GM23338 (cell line): ENCODE measurements around the gene CMTM2. TPM values are rescaled to one million over a fixed set of nuclear protein-coding genes. Genes with fewer than 3 reads are reported as not detected.

Experiments used
- ATAC-seq: fragments of 200-7000 bp; cut with Tn5 transposase; 3 replicates; pipeline ENCODE4 v1.9.1; 2020
- DNase-seq: peaks from one replicate; pipeline ENCODE4 v3.0.0-alpha.2; 2015; ENCODE audit warnings: low spot score
- H2AFZ ChIP-seq: fragments of 200-600 bp; sonication (generic); 2 replicates; pipeline ENCODE4 v1.8.0; 2016; ENCODE audit warnings: antibody characterized with exemption, mild to moderate bottlenecking, moderate library complexity
- H3F3A ChIP-seq: fragments of 200-600 bp; sonication (generic); replicated peaks from 2 replicates; pipeline ENCODE4 v1.8.0; 2017; ENCODE audit warnings: antibody characterized with exemption, mixed run types, low read depth
- H3K27ac ChIP-seq: fragments of 200-600 bp; sonication (generic); 2 replicates; pipeline ENCODE4 v1.6.1; 2016; ENCODE audit warnings: low read depth
- H3K27me3 ChIP-seq: fragments of 200-600 bp; sonication (generic); 2 replicates; pipeline ENCODE4 v1.8.0; 2016; ENCODE audit warnings: mild to moderate bottlenecking, mixed run types, moderate library complexity; ENCODE audit not compliant: insufficient read depth
- H3K36me3 ChIP-seq: fragments of 200-600 bp; sonication (generic); 2 replicates; pipeline ENCODE4 v1.8.0; 2016; ENCODE audit warnings: mild to moderate bottlenecking; ENCODE audit not compliant: insufficient read depth
- H3K4me1 ChIP-seq: fragments of 200-600 bp; sonication (generic); 2 replicates; pipeline ENCODE4 v1.8.0; 2016; ENCODE audit warnings: mild to moderate bottlenecking, moderate library complexity; ENCODE audit not compliant: insufficient read depth
- H3K4me2 ChIP-seq: fragments of 200-600 bp; sonication (generic); 2 replicates; pipeline ENCODE4 v1.7.1; 2017; ENCODE audit warnings: mixed run types
- H3K4me3 ChIP-seq: fragments of 200-600 bp; sonication (generic); 2 replicates; pipeline ENCODE4 v1.6.1; 2016; ENCODE audit warnings: mixed run types
- H3K79me2 ChIP-seq: fragments of 200-600 bp; sonication (generic); replicated peaks from 2 replicates; pipeline ENCODE4 v1.8.0; 2017; ENCODE audit warnings: mild to moderate bottlenecking; ENCODE audit not compliant: insufficient read depth
- H3K9me2 ChIP-seq: fragments of 200-600 bp; sonication (generic); 2 replicates; pipeline ENCODE4 v1.8.0; 2017; ENCODE audit not compliant: insufficient read depth
- H4K20me1 ChIP-seq: fragments of 200-600 bp; sonication (generic); replicated peaks from 2 replicates; pipeline ENCODE4 v1.8.0; 2017; ENCODE audit warnings: mild to moderate bottlenecking; ENCODE audit not compliant: insufficient read depth
- H3K27ac Mint-ChIP-seq: 2 replicates; pipeline ENCODE4 v1.8.0; 2020; ENCODE audit warnings: inconsistent platforms, mild to moderate bottlenecking, moderate library complexity, mixed read lengths
- H3K27me3 Mint-ChIP-seq: 3 replicates; pipeline ENCODE4 v1.8.0; 2022; ENCODE audit warnings: low read depth, mild to moderate bottlenecking, moderate library complexity, mixed read lengths, inconsistent platforms; ENCODE audit not compliant: insufficient read depth, poor library complexity
- H3K36me3 Mint-ChIP-seq: 3 replicates; pipeline ENCODE4 v1.8.0; 2021; ENCODE audit warnings: low read depth, mild to moderate bottlenecking, inconsistent platforms, moderate library complexity, mixed read lengths
- H3K4me1 Mint-ChIP-seq: 3 replicates; pipeline ENCODE4 v1.8.0; 2020; ENCODE audit warnings: mild to moderate bottlenecking, inconsistent platforms, mixed read lengths
- H3K4me3 Mint-ChIP-seq: 3 replicates; pipeline ENCODE4 v1.8.0; 2021; ENCODE audit warnings: moderate library complexity, mild to moderate bottlenecking, inconsistent platforms, mixed read lengths
- H3K9me3 Mint-ChIP-seq: 3 replicates; pipeline ENCODE4 v1.8.0; 2020; ENCODE audit warnings: moderate library complexity, mild to moderate bottlenecking, inconsistent platforms, mixed read lengths
- CREB1 ChIP-seq: fragments of 250-450 bp; sonication (Bioruptor Pico); IDR thresholded peaks from 2 replicates; pipeline ENCODE4 v1.5.0; 2020; ENCODE audit warnings: low read depth, mild to moderate bottlenecking, moderate library complexity
- CTCF ChIP-seq, 2 experiments: fragments of 200-600 bp in 1 of 2; sonication (generic) in 1 of 2; conservative IDR thresholded peaks; 2 replicates each; pipeline versions ENCODE4 v1.5.1 to v1.6.1; 2016 to 2017; ENCODE audit warnings: antibody characterized with exemption in 2 of 2, low read depth in 2 of 2, mild to moderate bottlenecking in 2 of 2, moderate library complexity in 1 of 2
- ETS1 ChIP-seq: IDR thresholded peaks from 2 replicates; pipeline ENCODE4 v1.6.1; 2016; ENCODE audit warnings: antibody characterized with exemption
- EZH2 ChIP-seq: fragments of 200-600 bp; sonication (generic); IDR thresholded peaks from one replicate; pipeline ENCODE4 v1.8.0; 2017; ENCODE audit warnings: antibody characterized with exemption, mild to moderate bottlenecking, low read depth; ENCODE audit not compliant: unreplicated experiment
- EZH2phosphoT487 ChIP-seq: fragments of 200-600 bp; sonication (generic); IDR thresholded peaks from one replicate; pipeline ENCODE4 v1.8.1; 2018; ENCODE audit warnings: antibody characterized with exemption; ENCODE audit not compliant: unreplicated experiment
- JUNB ChIP-seq: IDR thresholded peaks from one replicate; pipeline ENCODE4 v1.6.1; 2016; ENCODE audit warnings: antibody characterized with exemption; ENCODE audit not compliant: unreplicated experiment
- NANOG ChIP-seq: IDR thresholded peaks from 2 replicates; pipeline ENCODE4 v1.6.1; 2016; ENCODE audit warnings: antibody characterized with exemption, borderline replicate concordance
- POLR2AphosphoS5 ChIP-seq: IDR thresholded peaks from 2 replicates; pipeline ENCODE4 v1.6.1; 2016; ENCODE audit warnings: antibody characterized with exemption, low read depth
- REST ChIP-seq: IDR thresholded peaks from one replicate; pipeline ENCODE4 v1.6.1; 2018; ENCODE audit warnings: antibody characterized with exemption; ENCODE audit not compliant: unreplicated experiment
- STAT1 ChIP-seq: IDR thresholded peaks from one replicate; pipeline ENCODE4 v1.6.1; 2016; ENCODE audit warnings: antibody characterized with exemption; ENCODE audit not compliant: unreplicated experiment
- ZNF114 ChIP-seq: fragments of 250-450 bp; sonication (Bioruptor Pico); IDR thresholded peaks from 2 replicates; pipeline ENCODE4 v1.5.0; 2020; ENCODE audit warnings: mild to moderate bottlenecking, moderate library complexity
- ZNF331 ChIP-seq: fragments of 250-450 bp; sonication (Bioruptor Pico); IDR thresholded peaks from 2 replicates; pipeline ENCODE4 v1.5.0; 2020; ENCODE audit warnings: low read depth, mild to moderate bottlenecking, moderate library complexity
- polyA plus RNA-seq: library from polyadenylated mRNA; unstranded; fragments of >200 nt; fragmentation: Nextera tagmentation; extraction: Ambion mirVana; gene quantifications from 2 replicates; pipeline ENCODE4 v1.2.1, GENCODE V29; 2016
- total RNA-seq: library from RNA; depleted of rRNA; stranded (reverse); fragments of >200 nt; shearing (Covaris generic); gene quantifications from 2 replicates; pipeline ENCODE4 v1.2.3, GENCODE V29; 2014
- TF ChIP-seq, protein P1 (sequence below): fragments of 250-450 bp; sonication (Bioruptor Pico); IDR thresholded peaks from 2 replicates; pipeline ENCODE4 v1.5.0; 2020; ENCODE audit warnings: mild to moderate bottlenecking, moderate library complexity

Gene CMTM2
- total and polyA plus RNA-seq, 2 experiments from 2014 or later = not detected

DNA sequence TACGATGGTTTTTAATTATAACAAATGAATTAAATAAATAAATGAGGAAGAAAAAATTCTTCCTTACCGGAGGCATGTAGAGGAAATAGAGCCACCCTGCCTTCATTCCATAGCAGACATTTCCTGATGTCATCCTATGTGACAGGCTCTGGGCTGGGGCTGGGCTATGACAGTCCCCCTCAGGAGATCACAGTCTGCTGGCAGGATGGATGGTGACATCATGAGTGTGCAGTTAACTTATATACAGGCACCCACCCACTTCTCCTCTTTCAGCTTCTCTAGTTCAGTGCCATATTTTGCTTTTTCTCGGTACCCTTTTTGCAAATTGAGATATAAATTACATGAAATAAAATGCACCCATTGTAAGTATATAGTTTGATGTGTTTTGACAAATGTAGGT, 18.8 kb downstream of the CMTM2 start:
- no peak overlapping the region for H2AFZ ChIP-seq
- no peak for TF ChIP-seq ZNF331 (CRISPR knock-in tag)
- TF ChIP-seq CREB1 (CRISPR knock-in tag) = no peak
- TF ChIP-seq REST = no peak
- TF ChIP-seq JUNB = no peak
- no peak for TF ChIP-seq EZH2phosphoT487
- no peak for TF ChIP-seq NANOG
- TF ChIP-seq POLR2AphosphoS5 = no peak
- TF ChIP-seq ZNF114 (CRISPR knock-in tag) = no peak
- TF ChIP-seq ETS1 = no peak
- TF ChIP-seq, protein P1, sequence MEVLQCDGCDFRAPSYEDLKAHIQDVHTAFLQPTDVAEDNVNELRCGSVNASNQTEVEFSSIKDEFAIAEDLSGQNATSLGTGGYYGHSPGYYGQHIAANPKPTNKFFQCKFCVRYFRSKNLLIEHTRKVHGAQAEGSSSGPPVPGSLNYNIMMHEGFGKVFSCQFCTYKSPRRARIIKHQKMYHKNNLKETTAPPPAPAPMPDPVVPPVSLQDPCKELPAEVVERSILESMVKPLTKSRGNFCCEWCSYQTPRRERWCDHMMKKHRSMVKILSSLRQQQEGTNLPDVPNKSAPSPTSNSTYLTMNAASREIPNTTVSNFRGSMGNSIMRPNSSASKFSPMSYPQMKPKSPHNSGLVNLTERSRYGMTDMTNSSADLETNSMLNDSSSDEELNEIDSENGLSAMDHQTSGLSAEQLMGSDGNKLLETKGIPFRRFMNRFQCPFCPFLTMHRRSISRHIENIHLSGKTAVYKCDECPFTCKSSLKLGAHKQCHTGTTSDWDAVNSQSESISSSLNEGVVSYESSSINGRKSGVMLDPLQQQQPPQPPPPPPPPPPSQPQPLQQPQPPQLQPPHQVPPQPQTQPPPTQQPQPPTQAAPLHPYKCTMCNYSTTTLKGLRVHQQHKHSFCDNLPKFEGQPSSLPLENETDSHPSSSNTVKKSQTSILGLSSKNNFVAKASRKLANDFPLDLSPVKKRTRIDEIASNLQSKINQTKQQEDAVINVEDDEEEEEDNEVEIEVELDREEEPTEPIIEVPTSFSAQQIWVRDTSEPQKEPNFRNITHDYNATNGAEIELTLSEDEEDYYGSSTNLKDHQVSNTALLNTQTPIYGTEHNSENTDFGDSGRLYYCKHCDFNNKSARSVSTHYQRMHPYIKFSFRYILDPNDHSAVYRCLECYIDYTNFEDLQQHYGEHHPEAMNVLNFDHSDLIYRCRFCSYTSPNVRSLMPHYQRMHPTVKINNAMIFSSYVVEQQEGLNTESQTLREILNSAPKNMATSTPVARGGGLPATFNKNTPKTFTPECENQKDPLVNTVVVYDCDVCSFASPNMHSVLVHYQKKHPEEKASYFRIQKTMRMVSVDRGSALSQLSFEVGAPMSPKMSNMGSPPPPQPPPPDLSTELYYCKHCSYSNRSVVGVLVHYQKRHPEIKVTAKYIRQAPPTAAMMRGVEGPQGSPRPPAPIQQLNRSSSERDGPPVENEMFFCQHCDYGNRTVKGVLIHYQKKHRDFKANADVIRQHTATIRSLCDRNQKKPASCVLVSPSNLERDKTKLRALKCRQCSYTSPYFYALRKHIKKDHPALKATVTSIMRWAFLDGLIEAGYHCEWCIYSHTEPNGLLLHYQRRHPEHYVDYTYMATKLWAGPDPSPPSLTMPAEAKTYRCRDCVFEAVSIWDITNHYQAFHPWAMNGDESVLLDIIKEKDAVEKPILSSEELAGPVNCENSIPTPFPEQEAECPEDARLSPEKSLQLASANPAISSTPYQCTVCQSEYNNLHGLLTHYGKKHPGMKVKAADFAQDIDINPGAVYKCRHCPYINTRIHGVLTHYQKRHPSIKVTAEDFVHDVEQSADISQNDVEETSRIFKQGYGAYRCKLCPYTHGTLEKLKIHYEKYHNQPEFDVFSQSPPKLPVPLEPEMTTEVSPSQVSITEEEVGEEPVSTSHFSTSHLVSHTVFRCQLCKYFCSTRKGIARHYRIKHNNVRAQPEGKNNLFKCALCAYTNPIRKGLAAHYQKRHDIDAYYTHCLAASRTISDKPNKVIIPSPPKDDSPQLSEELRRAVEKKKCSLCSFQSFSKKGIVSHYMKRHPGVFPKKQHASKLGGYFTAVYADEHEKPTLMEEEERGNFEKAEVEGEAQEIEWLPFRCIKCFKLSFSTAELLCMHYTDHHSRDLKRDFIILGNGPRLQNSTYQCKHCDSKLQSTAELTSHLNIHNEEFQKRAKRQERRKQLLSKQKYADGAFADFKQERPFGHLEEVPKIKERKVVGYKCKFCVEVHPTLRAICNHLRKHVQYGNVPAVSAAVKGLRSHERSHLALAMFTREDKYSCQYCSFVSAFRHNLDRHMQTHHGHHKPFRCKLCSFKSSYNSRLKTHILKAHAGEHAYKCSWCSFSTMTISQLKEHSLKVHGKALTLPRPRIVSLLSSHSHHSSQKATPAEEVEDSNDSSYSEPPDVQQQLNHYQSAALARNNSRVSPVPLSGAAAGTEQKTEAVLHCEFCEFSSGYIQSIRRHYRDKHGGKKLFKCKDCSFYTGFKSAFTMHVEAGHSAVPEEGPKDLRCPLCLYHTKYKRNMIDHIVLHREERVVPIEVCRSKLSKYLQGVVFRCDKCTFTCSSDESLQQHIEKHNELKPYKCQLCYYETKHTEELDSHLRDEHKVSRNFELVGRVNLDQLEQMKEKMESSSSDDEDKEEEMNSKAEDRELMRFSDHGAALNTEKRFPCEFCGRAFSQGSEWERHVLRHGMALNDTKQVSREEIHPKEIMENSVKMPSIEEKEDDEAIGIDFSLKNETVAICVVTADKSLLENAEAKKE (CRISPR knock-in tag) = no peak
- no peak for TF ChIP-seq CTCF (conservative IDR thresholded peaks at IDR 0.05; ENCODE audit: low read depth in 2 of 2)
- no peak for TF ChIP-seq STAT1
- TF ChIP-seq EZH2 = no peak
- no peak for ATAC-seq
- no peak overlapping the region for H3K27ac ChIP-seq
- H3K9me2 ChIP-seq = no peaks in the 10 kb centered on the region
- no peak for DNase-seq
- peaks cover 10% of the 10 kb centered on the region for H3K9me3 Mint-ChIP-seq
- H3K27ac Mint-ChIP-seq = no peak overlapping the region
- H3K27me3 Mint-ChIP-seq = peaks cover 12% of the 10 kb centered on the region
- no peaks in the 10 kb centered on the region for H3K36me3 ChIP-seq
- H3K4me3 Mint-ChIP-seq = no peak overlapping the region
- H3K4me2 ChIP-seq = no peak overlapping the region
- no peaks in the 10 kb centered on the region for H3F3A ChIP-seq
- no peaks in the 10 kb centered on the region for H4K20me1 ChIP-seq
- peaks cover 5% of the 10 kb centered on the region for H3K27me3 ChIP-seq
- no peaks in the 10 kb centered on the region for H3K79me2 ChIP-seq
- H3K36me3 Mint-ChIP-seq = peaks cover 9% of the 10 kb centered on the region; the same call in 2 of the 3 replicates
- peaks cover 4% of the 10 kb centered on the region for H3K4me1 Mint-ChIP-seq
- no peaks in the 10 kb centered on the region; the same call in 1 of the 2 replicates for H3K4me1 ChIP-seq
- H3K4me3 ChIP-seq = no peak overlapping the region
